GM12873 (cell line): ENCODE data around the gene TRIM29.

Experiments
- CTCF ChIP-seq: IDR thresholded peaks from 2 replicates; pipeline ENCODE4 v1.5.1; 2012; ENCODE audit warnings: low read depth, mild to moderate bottlenecking, moderate library complexity, low read length, control low read depth; ENCODE audit not compliant: insufficient read depth; ENCODE audit errors: missing control alignments

TRIM29 gene

GRCh38 chr11:120133216-120134105 lies 4.5 kb downstream of the TRIM29 start:
- no peak for TF ChIP-seq CTCF

- no peak for TF ChIP-seq CTCF
Measured at GRCh38 chr11:120132645-120133185, 5.2 kb downstream of the TRIM29 start.

- no peak for TF ChIP-seq CTCF
Measured at GRCh38 chr11:120131941-120132644, 5.8 kb downstream of the TRIM29 start.

GRCh38 chr11:120130991-120131760 lies 6.7 kb downstream of the TRIM29 start:
- TF ChIP-seq CTCF: no peak

GRCh38 chr11:120130176-120130980 lies 7.5 kb downstream of the TRIM29 start:
- TF ChIP-seq CTCF: no peak

GRCh38 chr11:120129570-120129969 lies 8.3 kb downstream of the TRIM29 start:
- TF ChIP-seq CTCF: no peak
